ENCODE measurements around the gene CACNB3. TPM values are rescaled to one million over a fixed set of nuclear protein-coding genes. Genes with fewer than 3 reads are reported as not detected.

Gene CACNB3
- total RNA-seq, 1 donor from 2014 or later = 23.5 TPM

- ATAC-seq (no peak), DNase-seq (no peak)
- Histone ChIP-seq H3K36me3 (peaks cover 23% of the 10 kb centered on the region), H3K4me3 (no peak overlapping the region), H3K27ac (no peak overlapping the region), H3K4me1 (no peaks in the 10 kb centered on the region), H3K9me3 (no peaks in the 10 kb centered on the region), H3K27me3 (ENCODE audit: low read depth) (no peaks in the 10 kb centered on the region)
- no peak for TF ChIP-seq CTCF (IDR thresholded peaks at IDR 0.05)
- intact Hi-C loops (cut with DNase I) = no loop called here
Measured at GRCh38 chr12:48823281-48823680, 5.0 kb downstream of the CACNB3 start.

- no peaks in the 10 kb centered on the region for H3K27me3 ChIP-seq (ENCODE audit: low read depth)
- H3K9me3 ChIP-seq = no peaks in the 10 kb centered on the region
- TF ChIP-seq CTCF (IDR thresholded peaks at IDR 0.05) = no peak
- H3K27ac ChIP-seq = no peak overlapping the region
- DNase-seq = peak; percentile 59
- intact Hi-C loops (cut with DNase I) = no loop called here
- peaks cover 31% of the 10 kb centered on the region for H3K36me3 ChIP-seq
- no peak overlapping the region for H3K4me3 ChIP-seq
- ATAC-seq = peak; percentile 69 to 74
- H3K4me1 ChIP-seq = no peaks in the 10 kb centered on the region
Measured at GRCh38 chr12:48824112-48824511, 5.8 kb downstream of the CACNB3 start.

GRCh38 chr12:48824905-48825304 lies 6.6 kb downstream of the CACNB3 start:
- Histone ChIP-seq H3K27ac (no peak overlapping the region), H3K9me3 (no peaks in the 10 kb centered on the region), H3K36me3 (peaks cover 39% of the 10 kb centered on the region), H3K4me1 (no peaks in the 10 kb centered on the region), H3K4me3 (no peak overlapping the region), H3K27me3 (ENCODE audit: low read depth) (no peaks in the 10 kb centered on the region)
- DNase-seq (no peak), ATAC-seq (no peak)
- intact Hi-C loops (cut with DNase I) = no loop called here
- TF ChIP-seq CTCF (IDR thresholded peaks at IDR 0.05) = no peak

- Histone ChIP-seq H3K9me3 (no peaks in the 10 kb centered on the region), H3K4me3 (no peak overlapping the region), H3K4me1 (no peaks in the 10 kb centered on the region), H3K27me3 (ENCODE audit: low read depth) (no peaks in the 10 kb centered on the region), H3K27ac (no peak overlapping the region), H3K36me3 (peaks cover 54% of the 10 kb centered on the region)
- DNase-seq = no peak
- no peak for ATAC-seq
- intact Hi-C loops (cut with DNase I) = no loop called here
- TF ChIP-seq CTCF (IDR thresholded peaks at IDR 0.05) = no peak
Measured at GRCh38 chr12:48826209-48826855, 8.0 kb downstream of the CACNB3 start.

- no peak overlapping the region for H3K27ac ChIP-seq
- H3K4me1 ChIP-seq = no peaks in the 10 kb centered on the region
- no peaks in the 10 kb centered on the region for H3K27me3 ChIP-seq (ENCODE audit: low read depth)
- no peak for TF ChIP-seq CTCF (IDR thresholded peaks at IDR 0.05)
- H3K9me3 ChIP-seq = no peaks in the 10 kb centered on the region
- H3K4me3 ChIP-seq = no peak overlapping the region
- peaks cover 61% of the 10 kb centered on the region for H3K36me3 ChIP-seq
- ATAC-seq (no peak), DNase-seq (no peak)
- intact Hi-C loops (cut with DNase I) = no loop called here
Measured at GRCh38 chr12:48827026-48827425, 8.7 kb downstream of the CACNB3 start.

Data from lower lobe of right lung (tissue), 2 donors.